HEK293T (cell line): ENCODE data around the gene CIITA.

Experiments used
- CTCF ChIA-PET: fragments of 350-600 bp; formaldehyde crosslinking; extraction: SDS; loops from one replicate; lab custom pipeline; 2021; ENCODE audit warnings: antibody characterized with exemption, inconsistent platforms; lab: Yijun Ruan, JAX
- POLR2A ChIA-PET: fragments of 350-600 bp; formaldehyde crosslinking; extraction: SDS; loops from one replicate; lab custom pipeline; 2020; ENCODE audit warnings: antibody characterized with exemption, inconsistent platforms; lab: Yijun Ruan, JAX
- DNase-seq: peaks from one replicate; pipeline ENCODE4 v3.0.0; 2012; ENCODE audit warnings: mixed read lengths; ENCODE audit errors: extremely low spot score
- ARNT ChIP-seq: fragments of 450-650 bp; IDR thresholded peaks from 2 replicates; pipeline ENCODE4 v1.6.1; 2017; ENCODE audit warnings: mild to moderate bottlenecking
- BHLHE40 ChIP-seq: fragments of 450-650 bp; IDR thresholded peaks from 2 replicates; pipeline ENCODE4 v1.6.1; 2016; ENCODE audit warnings: mild to moderate bottlenecking, moderate library complexity, borderline replicate concordance
- CTBP1 ChIP-seq: fragments of 450-650 bp; IDR thresholded peaks from 2 replicates; pipeline ENCODE4 v1.6.1; 2016; ENCODE audit warnings: borderline replicate concordance
- ELF4 ChIP-seq: fragments of 450-650 bp; IDR thresholded peaks from 2 replicates; pipeline ENCODE4 v1.6.1; 2017; ENCODE audit warnings: antibody characterized with exemption
- FOXA1 ChIP-seq: fragments of 450-650 bp; IDR thresholded peaks from 2 replicates; pipeline ENCODE4 v1.6.1; 2016; ENCODE audit warnings: mild to moderate bottlenecking
- FOXK2 ChIP-seq: fragments of 450-650 bp; IDR thresholded peaks from 2 replicates; pipeline ENCODE4 v1.6.1; 2016; ENCODE audit warnings: mild to moderate bottlenecking
- FOXM1 ChIP-seq: fragments of 450-650 bp; IDR thresholded peaks from 2 replicates; pipeline ENCODE4 v1.6.1; 2017; ENCODE audit warnings: mild to moderate bottlenecking, borderline replicate concordance
- HDGF ChIP-seq: fragments of 450-650 bp; IDR thresholded peaks from 2 replicates; pipeline ENCODE4 v1.6.1; 2017; ENCODE audit warnings: antibody characterized with exemption, borderline replicate concordance
- L3MBTL2 ChIP-seq: fragments of 450-650 bp; conservative IDR thresholded peaks from 2 replicates; pipeline ENCODE4 v1.6.1; 2016; ENCODE audit warnings: mild to moderate bottlenecking
- LEF1 ChIP-seq: fragments of 450-650 bp; IDR thresholded peaks from 2 replicates; pipeline ENCODE4 v1.6.1; 2017; ENCODE audit warnings: mild to moderate bottlenecking, borderline replicate concordance
- NFRKB ChIP-seq: fragments of 450-650 bp; IDR thresholded peaks from 2 replicates; pipeline ENCODE4 v1.6.1; 2016; ENCODE audit warnings: mild to moderate bottlenecking, moderate library complexity
- PKNOX1 ChIP-seq: fragments of 450-650 bp; IDR thresholded peaks from 2 replicates; pipeline ENCODE4 v1.6.1; 2016
- SP1 ChIP-seq: fragments of 450-650 bp; IDR thresholded peaks from 2 replicates; pipeline ENCODE4 v1.6.1; 2017
- SUZ12 ChIP-seq: fragments of 450-650 bp; IDR thresholded peaks from 2 replicates; pipeline ENCODE4 v1.6.1; 2016; ENCODE audit warnings: mild to moderate bottlenecking
- TARDBP ChIP-seq: fragments of 450-650 bp; IDR thresholded peaks from 2 replicates; pipeline ENCODE4 v1.6.1; 2016
- ZNF384 ChIP-seq: fragments of 450-650 bp; IDR thresholded peaks from 2 replicates; pipeline ENCODE4 v1.6.1; 2016

The CIITA gene

GRCh38 chr16:10868596-10869469, 8.2 kb upstream of the CIITA start:
- no peak for TF ChIP-seq FOXM1
- TF ChIP-seq FOXA1: no peak
- no peak for TF ChIP-seq CTBP1
- no peak for TF ChIP-seq NFRKB
- TF ChIP-seq BHLHE40: no peak
- CTCF ChIA-PET: no interaction called here
- DNase-seq: no peak
- POLR2A ChIA-PET: no interaction called here

GRCh38 chr16:10870137-10870776, 6.7 kb upstream of the CIITA start:
- DNase-seq: no peak
- ChIA-PET POLR2A (no interaction called here), CTCF (no interaction called here)
- TF ChIP-seq NFRKB (no peak), LEF1 (no peak), L3MBTL2 (no peak), FOXA1 (no peak), FOXM1 (no peak), SP1 (no peak), PKNOX1 (no peak), SUZ12 (no peak), ZNF384 (no peak), BHLHE40 (no peak), CTBP1 (no peak), ELF4 (no peak), TARDBP (no peak), HDGF (no peak), ARNT (no peak), FOXK2 (no peak)

- no peak for DNase-seq
- CTCF ChIA-PET: no interaction called here
- POLR2A ChIA-PET: no interaction called here
- TF ChIP-seq NFRKB (no peak), SUZ12 (no peak)
Measured at GRCh38 chr16:10870808-10871156, 6.2 kb upstream of the CIITA start.

GRCh38 chr16:10871157-10871991, 5.6 kb upstream of the CIITA start:
- DNase-seq: no peak
- ChIA-PET CTCF (no interaction called here), POLR2A (no interaction called here)
- no peak for TF ChIP-seq PKNOX1
- no peak for TF ChIP-seq SP1
- no peak for TF ChIP-seq BHLHE40
- no peak for TF ChIP-seq FOXA1
- TF ChIP-seq NFRKB: no peak

- ChIA-PET CTCF (no interaction called here), POLR2A (no interaction called here)
- TF ChIP-seq PKNOX1 (no peak), ELF4 (no peak), LEF1 (no peak), L3MBTL2 (no peak), ZNF384 (no peak), TARDBP (no peak)
- no peak for DNase-seq
Measured at GRCh38 chr16:10876315-10876714, 687 bp upstream of the CIITA start.

- CTCF ChIA-PET: no interaction called here
- POLR2A ChIA-PET: no interaction called here
- DNase-seq: no peak
- no peak for TF ChIP-seq ELF4
- TF ChIP-seq BHLHE40: no peak
- no peak for TF ChIP-seq SP1
- no peak for TF ChIP-seq NFRKB
- TF ChIP-seq CTBP1: no peak
- no peak for TF ChIP-seq FOXM1
- no peak for TF ChIP-seq SUZ12
- no peak for TF ChIP-seq FOXA1
- TF ChIP-seq ZNF384: no peak
- no peak for TF ChIP-seq LEF1
- no peak for TF ChIP-seq L3MBTL2
- TF ChIP-seq FOXK2: no peak
- TF ChIP-seq TARDBP: no peak
- TF ChIP-seq HDGF: no peak
- no peak for TF ChIP-seq ARNT
- no peak for TF ChIP-seq PKNOX1
Measured at GRCh38 chr16:10877472-10877946, 507 bp downstream of the CIITA start.
